CD14-positive monocyte (primary cell): ENCODE measurements around the gene ANKS6. TPM values are rescaled to one million over a fixed set of nuclear protein-coding genes. Genes with fewer than 3 reads are reported as not detected.

Experiments used
- DNase-seq, 3 donors: peaks; one replicate each; pipeline ENCODE4 v3.0.0-alpha.2; 2011 to 2022
- H2AFZ ChIP-seq: 2 replicates; pipeline ENCODE4 v1.6.0; 2012; ENCODE audit warnings: mild to moderate bottlenecking, low read depth, low read length, inconsistent platforms; ENCODE audit not compliant: insufficient read depth, poor library complexity, severe bottlenecking
- H3K27ac ChIP-seq, 2 donors: 1 replicate in 1 of 2; 2 replicates in 1 of 2; pipeline ENCODE4 v1.5.1; 2012 to 2013; ENCODE audit warnings: low read length in 2 of 2, control low read depth in 1 of 2, inconsistent platforms in 1 of 2, low read depth in 1 of 2, mild to moderate bottlenecking in 1 of 2
- H3K27me3 ChIP-seq, 2 donors: one replicate each; pipeline versions ENCODE4 v1.6.0 to v1.6.1; 2011 to 2013; ENCODE audit warnings: low read length in 2 of 2; ENCODE audit not compliant: control insufficient read depth in 2 of 2, insufficient read depth in 2 of 2
- H3K36me3 ChIP-seq, 2 donors: replicated peaks in 1 of 2; 1 replicate in 1 of 2; 2 replicates in 1 of 2; pipeline versions ENCODE4 v1.5.1 to v1.6.1; 2012 to 2013; ENCODE audit warnings: low read length in 2 of 2, control low read depth in 1 of 2, inconsistent platforms in 1 of 2, mild to moderate bottlenecking in 1 of 2; ENCODE audit not compliant: insufficient read depth in 2 of 2, control insufficient read depth in 1 of 2
- H3K4me1 ChIP-seq, 2 donors: 1 replicate in 1 of 2; 2 replicates in 1 of 2; pipeline versions ENCODE4 v1.5.1 to v1.6.1; 2012 to 2013; ENCODE audit warnings: low read length in 2 of 2, control low read depth in 1 of 2, inconsistent platforms in 1 of 2, mild to moderate bottlenecking in 1 of 2, moderate library complexity in 1 of 2; ENCODE audit not compliant: insufficient read depth in 2 of 2, control insufficient read depth in 1 of 2
- H3K4me2 ChIP-seq: replicated peaks from 2 replicates; pipeline ENCODE3; 2012; ENCODE audit warnings: low read length, moderate library complexity, mild to moderate bottlenecking; ENCODE audit not compliant: poor library complexity, severe bottlenecking; ENCODE audit errors: extremely low read depth
- H3K4me3 ChIP-seq, 3 experiments: fragments of 200-600 bp in 1 of 3; sonication (generic) in 1 of 3; replicated peaks in 1 of 3; 1 replicate in 2 of 3; 2 replicates in 1 of 3; pipeline ENCODE4 v1.5.1; 2011 to 2013; ENCODE audit warnings: low read length in 3 of 3, mild to moderate bottlenecking in 3 of 3, control low read depth in 2 of 3, low read depth in 2 of 3, inconsistent platforms in 1 of 3, moderate library complexity in 1 of 3
- H3K79me2 ChIP-seq: 2 replicates; pipeline ENCODE4 v1.6.0; 2012; ENCODE audit warnings: mild to moderate bottlenecking, control low read depth, inconsistent platforms, low read length, moderate library complexity; ENCODE audit not compliant: insufficient read depth
- H3K9ac ChIP-seq: 2 replicates; pipeline ENCODE4 v1.6.0; 2017; ENCODE audit warnings: low read length, mild to moderate bottlenecking; ENCODE audit not compliant: insufficient read depth, poor library complexity, severe bottlenecking
- H3K9me3 ChIP-seq, 2 donors: replicated peaks in 1 of 2; 1 replicate in 1 of 2; 2 replicates in 1 of 2; pipeline versions ENCODE4 v1.5.1 to v1.6.1; 2012 to 2013; ENCODE audit warnings: low read length in 2 of 2, control low read depth in 1 of 2; ENCODE audit not compliant: control insufficient read depth in 1 of 2, insufficient read depth in 1 of 2
- H4K20me1 ChIP-seq: 2 replicates; pipeline ENCODE4 v1.6.0; 2012; ENCODE audit warnings: mild to moderate bottlenecking, low read length, control low read depth, moderate library complexity; ENCODE audit not compliant: insufficient read depth
- H3K27ac Mint-ChIP-seq, 7 donors: one replicate each; pipeline ENCODE4 v1.8.0; 2020; ENCODE audit warnings: mild to moderate bottlenecking in 7 of 7, mixed read lengths in 7 of 7, moderate library complexity in 6 of 7, inconsistent platforms in 2 of 7
- H3K27me3 Mint-ChIP-seq, 3 donors: one replicate each; pipeline ENCODE4 v1.8.0; 2021 to 2022; ENCODE audit warnings: low read depth in 3 of 3, mild to moderate bottlenecking in 3 of 3, mixed read lengths in 3 of 3, moderate library complexity in 3 of 3, inconsistent platforms in 1 of 3
- H3K36me3 Mint-ChIP-seq, 2 donors: one replicate each; pipeline ENCODE4 v1.8.0; 2020; ENCODE audit warnings: mixed read lengths in 2 of 2, inconsistent platforms in 1 of 2, mild to moderate bottlenecking in 1 of 2
- H3K4me1 Mint-ChIP-seq: one replicate; pipeline ENCODE4 v1.8.0; 2020; ENCODE audit warnings: mild to moderate bottlenecking, mixed read lengths
- H3K4me3 Mint-ChIP-seq, 2 donors: one replicate each; pipeline ENCODE4 v1.8.0; 2020; ENCODE audit warnings: mild to moderate bottlenecking in 2 of 2, mixed read lengths in 2 of 2, moderate library complexity in 1 of 2
- H3K9me3 Mint-ChIP-seq, 7 donors: one replicate each; pipeline ENCODE4 v1.8.0; 2020 to 2022; ENCODE audit warnings: mixed read lengths in 7 of 7, mild to moderate bottlenecking in 6 of 7, moderate library complexity in 6 of 7, inconsistent platforms in 2 of 7
- CTCF ChIP-seq: fragments of 200-600 bp; IDR thresholded peaks from one replicate; pipeline ENCODE4 v1.8.0; 2022; ENCODE audit warnings: antibody characterized with exemption, mild to moderate bottlenecking
- WGBS: methylation state at CpG from one replicate; pipeline ENCODE4 v1.1.5; 2013; ENCODE audit warnings: missing lambda C conversion rate; ENCODE audit not compliant: insufficient coverage; 5-methylcytosine and 5-hydroxymethylcytosine counted together
- intact Hi-C, 2 donors: fragments of 100-400 bp; cut with micrococcal nuclease; formaldehyde crosslinking; loops; one replicate each; pipeline versions ENCODE4 v1.15.0 to v1.15.1; 2023
- polyA plus RNA-seq, 3 donors: library from polyadenylated mRNA; depleted of rRNA in 1 of 3; unstranded in 2 of 3; stranded (reverse) in 1 of 3; fragments of 300-500 nt in 2 of 3; fragments of >200 nt in 1 of 3; fragmentation: Illumina TruSeq in 2 of 3; gene quantifications; 1 replicate in 2 of 3; 2 replicates in 1 of 3; pipeline ENCODE4 v1.2.3, GENCODE V29; 2012 to 2021

ANKS6 gene
- polyA plus RNA-seq, 3 donors: 0.20 to 1.5 (median 0.56) TPM

GRCh38 chr9:98838868-98839565 is 42.7 kb upstream of the ANKS6 start:
- Mint-ChIP-seq H3K9me3 (peaks cover 0 to 2% (median 0%) of the 10 kb centered on the region in 7 donors), H3K4me1 (peaks cover 10% of the 10 kb centered on the region), H3K4me3 (no peak overlapping the region), H3K27me3 (peaks cover 0 to 2% (median 1%) of the 10 kb centered on the region in 3 donors), H3K36me3 (no peaks in the 10 kb centered on the region), H3K27ac (no peak overlapping the region)
- H3K79me2 ChIP-seq: no peaks in the 10 kb centered on the region
- WGBS: 86% methylated on average over 3 of the region's 6 CpGs
- H3K4me2 ChIP-seq: no peak overlapping the region
- no peak overlapping the region for H3K4me3 ChIP-seq
- H3K4me1 ChIP-seq: peaks cover 0 to 3% of the 10 kb centered on the region in 2 donors
- H3K27ac ChIP-seq: no peak overlapping the region
- no peak for TF ChIP-seq CTCF
- H3K9ac ChIP-seq: no peak overlapping the region
- DNase-seq: no peak
- H4K20me1 ChIP-seq: no peaks in the 10 kb centered on the region
- no peaks in the 10 kb centered on the region for H3K36me3 ChIP-seq
- H3K27me3 ChIP-seq: no peaks in the 10 kb centered on the region
- H3K9me3 ChIP-seq: no peaks in the 10 kb centered on the region
- no peak overlapping the region for H2AFZ ChIP-seq
- intact Hi-C loops: no loop called here

GRCh38 chr9:98838155-98838867 is 42.0 kb upstream of the ANKS6 start:
- H2AFZ ChIP-seq: no peak overlapping the region
- peaks cover 10% of the 10 kb centered on the region for H3K4me1 Mint-ChIP-seq
- peaks cover 0 to 2% (median 0%) of the 10 kb centered on the region in 7 donors for H3K9me3 Mint-ChIP-seq
- H3K79me2 ChIP-seq: no peaks in the 10 kb centered on the region
- no peak for DNase-seq
- peaks cover 0 to 3% of the 10 kb centered on the region in 2 donors for H3K4me1 ChIP-seq
- H3K27ac ChIP-seq: no peak overlapping the region
- H3K27me3 ChIP-seq: no peaks in the 10 kb centered on the region
- no peak overlapping the region for H3K9ac ChIP-seq
- H3K36me3 ChIP-seq: no peaks in the 10 kb centered on the region
- no peak overlapping the region for H3K4me3 ChIP-seq
- no peak overlapping the region for H3K27ac Mint-ChIP-seq
- H3K36me3 Mint-ChIP-seq: no peaks in the 10 kb centered on the region
- no peaks in the 10 kb centered on the region for H4K20me1 ChIP-seq
- H3K4me3 Mint-ChIP-seq: no peak overlapping the region
- no peaks in the 10 kb centered on the region for H3K9me3 ChIP-seq
- peaks cover 0 to 2% (median 1%) of the 10 kb centered on the region in 3 donors for H3K27me3 Mint-ChIP-seq
- TF ChIP-seq CTCF: no peak
- no peak overlapping the region for H3K4me2 ChIP-seq
- intact Hi-C loops: no loop called here
- WGBS: 100% methylated on average over 4 of the region's 6 CpGs
